MM.1S (cell line): Measurements from ENCODE around the gene SH3RF3.

ENCODE experiments used
- CTCF ChIP-seq: fragments of 300-600 bp; sonication (generic); IDR thresholded peaks from 2 replicates; pipeline ENCODE4 v1.5.1; 2016; ENCODE audit warnings: antibody characterized with exemption, low read length, mixed read lengths
- EZH2 ChIP-seq: fragments of 300-600 bp; sonication (generic); optimal IDR thresholded peaks from 2 replicates; pipeline ENCODE3; 2017; ENCODE audit warnings: low read depth, mild to moderate bottlenecking, antibody characterized with exemption, low read length, mixed read lengths

GRCh38 chr2:109452318-109453305 is 323.6 kb downstream of the SH3RF3 start:
- TF ChIP-seq CTCF, result no peak
- no peak for TF ChIP-seq EZH2
